HG03066 (cell line): ENCODE measurements around the gene ANGPTL2.
"Not testable (repeated sequence)": the region's sequence is repeated elsewhere in the genome, so short reads cannot be mapped to it uniquely, and the experiment has no call there.

Experiments used
- ATAC-seq: cut with Tn5 transposase; IDR thresholded peaks from one replicate; pipeline ENCODE4 v1.9.1; 2021; ENCODE audit warnings: low read depth; ENCODE audit not compliant: unreplicated experiment

Gene ANGPTL2

GRCh38 chr9:127155314-127155960 is 33.0 kb upstream of the ANGPTL2 start:
- ATAC-seq = no peak

GRCh38 chr9:127154390-127155191 is 32.2 kb upstream of the ANGPTL2 start:
- ATAC-seq = peak; percentile 49

- peak; percentile 29 for ATAC-seq
These were observed 31.6 kb upstream of the ANGPTL2 start for GRCh38 chr9:127154003-127154389.

DNA sequence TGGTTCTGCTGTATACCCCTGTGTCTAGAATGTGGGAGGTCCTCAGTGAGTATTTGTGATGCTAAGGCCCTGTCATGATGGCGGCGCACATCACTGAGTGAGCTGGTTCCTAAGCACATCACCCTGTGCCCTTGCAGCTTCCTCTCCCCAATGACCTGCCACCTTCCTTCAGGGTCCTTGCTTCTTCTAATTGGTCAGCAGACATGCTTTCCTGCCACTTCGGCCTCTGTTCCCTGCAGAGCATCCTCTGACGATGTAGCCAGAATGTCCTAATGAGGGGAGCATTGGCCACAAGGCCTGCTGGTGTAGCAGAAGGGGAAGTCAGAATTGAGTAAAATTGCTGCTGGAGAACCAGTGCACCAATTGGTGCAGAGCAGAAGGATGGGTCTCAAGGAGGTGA is 31.1 kb upstream of the ANGPTL2 start:
- ATAC-seq = no peak

GRCh38 chr9:127149463-127150390 is 27.3 kb upstream of the ANGPTL2 start:
- ATAC-seq = no peak

GRCh38 chr9:127149010-127149409 is 26.6 kb upstream of the ANGPTL2 start:
- no peak for ATAC-seq

DNA sequence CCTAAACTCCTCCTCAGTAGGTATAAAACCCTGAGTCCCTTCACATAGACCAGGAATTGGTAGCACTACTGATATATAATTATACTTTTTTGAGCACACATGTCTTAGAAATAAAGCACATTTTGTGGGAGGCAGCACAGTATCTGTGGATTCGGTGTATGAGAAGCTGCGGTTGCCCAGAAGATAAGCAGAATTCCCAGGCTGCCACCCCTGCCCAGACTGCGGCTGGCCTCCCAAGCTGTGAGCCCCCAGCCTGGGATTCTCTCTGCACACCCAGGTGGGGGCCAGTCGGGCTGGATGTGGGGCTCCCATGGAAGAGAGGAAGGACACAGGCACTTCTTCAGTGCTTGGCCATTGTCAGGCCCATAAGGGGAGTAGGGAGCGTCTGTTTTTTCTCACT is 25.6 kb upstream of the ANGPTL2 start:
- ATAC-seq = no peak

DNA sequence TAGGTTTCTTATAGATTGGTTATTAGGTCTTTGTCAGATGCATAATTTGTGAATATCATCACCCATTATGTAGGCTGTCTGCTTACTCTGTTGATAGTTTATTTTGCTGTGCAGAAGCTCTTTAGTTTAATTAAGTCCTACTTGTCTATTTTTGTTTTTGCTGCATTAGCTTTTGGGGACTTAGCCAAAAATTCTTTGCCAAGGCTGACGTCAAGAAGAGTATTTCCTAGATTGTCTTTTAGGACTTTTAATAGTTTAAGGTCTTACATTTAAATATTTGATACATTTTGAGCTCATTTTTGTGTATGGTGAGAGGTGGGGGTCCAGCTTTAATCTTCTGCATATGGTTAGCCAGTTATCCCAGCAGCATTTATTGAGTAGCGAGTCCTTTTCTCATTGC is 24.8 kb upstream of the ANGPTL2 start:
- ATAC-seq = no peak

GRCh38 chr9:127146841-127147240 is 24.4 kb upstream of the ANGPTL2 start:
- ATAC-seq = not testable (repeated sequence)

DNA sequence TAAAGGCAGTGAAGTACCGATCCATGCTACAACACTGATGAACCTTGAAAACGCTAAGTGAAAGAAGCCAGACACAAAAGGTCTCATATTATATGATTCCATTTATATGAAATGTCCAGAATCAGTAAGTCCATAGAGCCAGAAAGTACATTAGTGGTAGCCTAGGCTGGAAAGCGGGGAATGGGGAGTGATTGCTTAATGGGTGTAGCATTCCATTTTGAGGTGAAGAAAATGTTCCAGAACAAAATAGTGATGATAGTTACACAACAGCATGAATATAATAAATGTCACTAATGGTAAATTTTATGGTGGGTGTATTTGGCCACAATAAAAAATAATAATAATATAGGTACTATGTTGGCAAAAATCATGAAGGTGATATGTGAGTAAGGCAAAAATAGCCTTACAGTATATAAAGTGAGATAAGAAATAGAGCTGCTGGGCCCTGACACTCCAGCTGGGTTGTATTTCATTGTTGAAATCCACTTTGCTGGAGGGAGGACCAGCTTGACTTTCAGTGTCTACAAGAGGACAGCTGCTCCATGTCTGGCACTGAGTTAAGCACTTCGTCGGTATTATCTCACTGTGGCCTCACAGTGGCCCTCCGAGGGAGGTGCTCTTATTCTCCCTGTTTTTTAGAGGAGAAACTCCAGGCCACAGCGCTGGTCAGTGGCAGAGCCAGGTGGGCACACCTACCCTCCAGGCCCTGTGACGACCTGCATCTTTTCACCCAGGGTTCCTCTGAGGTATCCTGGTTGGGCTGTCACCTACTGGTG is 22.4 kb upstream of the ANGPTL2 start:
- ATAC-seq = no peak

GRCh38 chr9:127143920-127144465 is 21.6 kb upstream of the ANGPTL2 start:
- no peak for ATAC-seq

GRCh38 chr9:127142931-127143464 is 20.6 kb upstream of the ANGPTL2 start:
- ATAC-seq = no peak

- no peak for ATAC-seq
These were observed 19.9 kb upstream of the ANGPTL2 start for GRCh38 chr9:127142291-127142690.

- no peak for ATAC-seq
These were observed 18.6 kb upstream of the ANGPTL2 start for GRCh38 chr9:127140842-127141675.

- ATAC-seq = no peak
These were observed 17.7 kb upstream of the ANGPTL2 start for GRCh38 chr9:127140181-127140580.

DNA sequence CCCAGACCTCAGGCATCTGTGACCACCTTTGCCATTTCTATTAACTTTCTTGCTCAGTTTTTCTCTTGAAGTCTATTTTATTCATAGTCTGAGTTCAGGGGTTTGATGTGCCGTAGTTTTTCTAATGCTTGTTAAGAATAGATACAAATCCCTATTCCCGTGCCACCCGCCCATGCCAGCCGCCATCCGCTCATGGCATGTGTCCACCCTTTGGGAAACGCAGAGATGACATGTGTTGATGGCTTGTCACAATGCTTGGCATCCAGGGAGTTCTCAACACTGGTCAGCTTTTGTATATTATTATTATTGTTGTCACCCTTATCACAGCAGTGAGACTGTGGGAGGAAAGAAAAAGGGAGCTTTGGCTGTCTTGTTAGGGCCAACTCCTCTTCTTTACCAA is 17.3 kb upstream of the ANGPTL2 start:
- ATAC-seq = no peak

- no peak for ATAC-seq
These were observed 16.8 kb upstream of the ANGPTL2 start for GRCh38 chr9:127139071-127139731.

DNA sequence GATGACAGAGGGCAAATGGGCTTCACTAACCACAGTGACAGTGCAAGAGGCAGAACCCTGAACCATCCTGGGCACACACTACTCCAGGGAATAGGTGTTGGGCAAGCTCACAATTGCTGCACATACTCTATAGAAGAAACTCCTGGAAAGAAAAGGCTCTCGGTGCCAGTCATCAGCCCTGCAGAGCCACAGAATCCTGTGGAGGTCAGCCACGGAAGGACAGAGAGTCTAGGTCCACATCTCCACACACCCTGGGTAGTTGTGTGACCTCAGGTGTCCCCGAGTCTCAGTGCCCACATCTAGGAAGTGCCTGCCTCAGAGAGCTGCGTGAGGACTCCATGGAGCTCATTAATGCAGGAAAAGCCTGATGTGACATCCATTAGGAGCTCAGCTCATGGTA is 16.0 kb upstream of the ANGPTL2 start:
- ATAC-seq = no peak
